Fibroblast of upper back skin (primary cell): ENCODE data around the gene FZD1.
"Not testable (repeated sequence)": the region's sequence is repeated elsewhere in the genome, so short reads cannot be mapped to it uniquely, and the experiment has no call there.

Experiments
- DNase-seq: peaks from one replicate; pipeline ENCODE4 v3.0.0-alpha.2; 2013

Gene FZD1

GRCh38 chr7:91299952-91300775 is 35.9 kb downstream of the FZD1 start:
- DNase-seq: no peak

- DNase-seq: no peak
Observed at GRCh38 chr7:91302794-91303193, 38.6 kb downstream of the FZD1 start.

GRCh38 chr7:91306266-91306665 is 42.0 kb downstream of the FZD1 start:
- no peak for DNase-seq

GRCh38 chr7:91307467-91307866 is 43.2 kb downstream of the FZD1 start:
- DNase-seq: no peak

DNA sequence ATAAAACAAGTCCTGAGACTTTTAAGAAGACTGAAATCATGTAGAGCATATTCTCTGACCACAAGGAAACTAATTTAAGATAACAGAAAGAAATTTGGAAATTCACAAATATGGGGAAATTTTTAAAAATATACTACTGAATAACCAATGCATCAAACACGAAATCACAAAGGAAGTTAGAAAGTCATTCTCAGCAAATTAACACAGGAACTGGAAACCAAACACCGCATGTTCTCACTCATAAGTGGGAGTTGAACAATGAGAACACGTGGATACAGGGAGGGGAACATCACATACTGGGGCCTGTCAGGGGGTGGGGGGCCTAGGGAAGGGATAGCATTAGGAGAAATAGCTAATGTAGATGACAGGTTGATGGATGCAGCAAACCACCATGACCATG is 44.0 kb downstream of the FZD1 start:
- not testable (repeated sequence) for DNase-seq

DNA sequence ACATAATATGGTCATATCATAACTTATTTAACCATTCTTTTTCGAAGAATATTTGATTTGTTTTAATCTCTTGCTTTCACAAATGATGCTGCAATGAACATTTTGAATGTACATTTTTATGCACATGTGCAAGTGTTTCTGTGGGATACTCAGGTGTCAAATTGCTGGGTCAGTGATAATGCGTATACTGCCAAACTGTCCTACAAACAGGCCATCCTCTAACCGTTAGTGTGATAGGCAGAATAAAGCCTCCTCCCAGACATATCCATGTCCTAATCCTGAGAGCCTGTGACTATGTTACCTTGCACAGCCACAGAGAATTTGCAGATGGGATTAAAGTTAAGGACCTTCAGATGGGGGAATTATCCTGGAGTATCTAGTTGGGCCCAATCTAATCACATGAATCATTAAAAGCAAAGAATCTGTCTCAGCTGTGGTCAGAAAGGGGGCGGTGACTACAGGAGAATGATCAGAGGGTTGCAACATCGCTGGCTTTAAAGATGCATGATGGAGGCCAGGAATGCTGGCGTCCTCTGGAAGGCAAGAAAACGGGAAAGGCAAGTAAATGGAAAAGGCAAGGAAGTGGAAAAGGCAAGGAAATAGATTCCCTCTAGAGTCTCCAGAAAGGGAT is 46.7 kb downstream of the FZD1 start:
- DNase-seq: peak; percentile 81

DNA sequence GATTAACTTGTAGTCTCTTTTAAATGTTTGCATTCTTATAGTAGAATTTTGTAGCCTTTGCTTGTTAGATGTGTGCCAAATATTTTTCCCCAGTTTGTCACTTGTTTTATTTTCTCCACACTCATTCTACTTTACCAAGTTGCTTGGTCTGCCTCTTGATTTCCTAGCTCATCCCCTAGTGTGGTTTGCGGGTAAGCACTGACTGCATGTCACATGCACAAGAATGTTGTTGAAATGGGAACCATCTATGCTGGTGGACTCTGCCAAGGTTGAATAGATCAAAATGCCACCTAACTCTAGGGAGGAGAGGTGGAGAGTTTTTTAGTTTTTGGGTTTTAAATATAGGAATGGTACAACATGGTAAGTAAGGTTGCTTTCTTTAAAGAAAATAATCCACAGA is 47.6 kb downstream of the FZD1 start:
- no peak for DNase-seq

- DNase-seq: no peak
Observed at GRCh38 chr7:91313113-91313512, 48.9 kb downstream of the FZD1 start.

GRCh38 chr7:91314591-91315323 is 50.5 kb downstream of the FZD1 start:
- DNase-seq: no peak

GRCh38 chr7:91316426-91316825 is 52.2 kb downstream of the FZD1 start:
- no peak for DNase-seq

GRCh38 chr7:91319351-91319750 is 55.1 kb downstream of the FZD1 start:
- DNase-seq: no peak

DNA sequence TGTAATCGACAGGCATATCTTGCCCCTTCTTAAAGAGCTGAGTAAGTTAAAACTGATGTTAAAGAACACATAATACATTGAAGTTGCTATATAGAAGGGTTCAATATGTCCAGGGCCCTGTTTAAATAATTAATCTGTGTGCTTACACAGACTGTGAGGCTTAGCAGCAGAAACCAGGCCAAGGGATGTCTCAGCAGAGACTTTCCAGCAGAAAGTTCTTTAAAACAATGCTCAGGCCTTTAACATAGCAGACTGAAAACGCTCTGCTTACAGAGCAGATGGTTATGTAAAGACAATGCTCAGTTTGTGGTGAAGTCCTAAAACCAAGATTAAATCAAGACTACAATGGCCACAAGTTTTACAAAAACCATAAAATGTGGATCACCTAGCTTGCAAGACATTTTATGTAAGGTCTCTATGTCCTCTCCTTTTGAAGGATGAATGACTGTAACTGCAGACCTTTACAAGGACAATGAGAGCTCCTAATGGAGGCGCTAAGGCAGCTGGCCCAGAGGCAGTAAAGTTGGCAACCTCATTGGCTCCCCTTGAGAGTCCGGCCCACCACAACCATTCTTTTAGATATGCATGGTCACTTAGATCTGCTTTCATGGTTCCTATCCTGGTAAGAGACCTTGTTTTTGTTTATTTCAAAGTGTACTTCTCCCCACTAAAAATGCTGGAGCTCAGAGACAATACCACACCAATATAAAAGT is 56.3 kb downstream of the FZD1 start:
- no peak for DNase-seq
